ENCODE measurements around the gene GRAMD2B. TPM values are rescaled to one million over a fixed set of nuclear protein-coding genes. Genes with fewer than 3 reads are reported as not detected.

GRAMD2B gene
- total RNA-seq, 3 donors from 2014 or later = 38.1 to 206 (median 103) TPM

- DNase-seq (ENCODE audit: low spot score in 2 of 2) = no peak
- Histone ChIP-seq H3K36me3 (no peaks in the 10 kb centered on the region), H3K27ac (peak overlapping the region; percentile 84 to 85), H3K27me3 (no peaks in the 10 kb centered on the region), H3K9me3 (no peaks in the 10 kb centered on the region), H3K4me1 (peaks cover 0 to 14% of the 10 kb centered on the region in 2 donors), H3K4me3 (no peak overlapping the region)
- intact Hi-C loops (cut with DNase I; ENCODE audit: low total_unique reads) = no loop called here
- no peak for TF ChIP-seq POLR2AphosphoS5 (IDR thresholded peaks at IDR 0.05)
- no peak for TF ChIP-seq POLR2A (IDR thresholded peaks at IDR 0.05)
These were observed 10.5 kb downstream of the GRAMD2B start for GRCh38 chr5:126433701-126434100.

- Histone ChIP-seq H3K27ac (peak overlapping the region; percentile 85), H3K36me3 (no peaks in the 10 kb centered on the region), H3K4me3 (peak overlapping the region in 1 of 3 donors; percentile 33), H3K27me3 (no peaks in the 10 kb centered on the region), H3K4me1 (peaks cover 0 to 14% of the 10 kb centered on the region in 2 donors), H3K9me3 (no peaks in the 10 kb centered on the region)
- DNase-seq (ENCODE audit: low spot score in 2 of 2) = no peak
- TF ChIP-seq POLR2AphosphoS5 (IDR thresholded peaks at IDR 0.05) (no peak), CTCF (IDR thresholded peaks at IDR 0.05) (no peak), POLR2A (IDR thresholded peaks at IDR 0.05) (no peak)
- intact Hi-C loops (cut with DNase I; ENCODE audit: low total_unique reads) = no loop called here
These were observed 12.1 kb downstream of the GRAMD2B start for GRCh38 chr5:126435261-126435660.

GRCh38 chr5:126435714-126436113 is 12.5 kb downstream of the GRAMD2B start:
- intact Hi-C loops (cut with DNase I; ENCODE audit: low total_unique reads) = no loop called here
- H3K4me1 ChIP-seq = peaks cover 0 to 14% of the 10 kb centered on the region in 2 donors

GRCh38 chr5:126437721-126438120 is 14.5 kb downstream of the GRAMD2B start:
- no peak for TF ChIP-seq CTCF (IDR thresholded peaks at IDR 0.05)
- TF ChIP-seq POLR2A (IDR thresholded peaks at IDR 0.05) = no peak
- TF ChIP-seq POLR2AphosphoS5 (IDR thresholded peaks at IDR 0.05) = no peak
- Histone ChIP-seq H3K27me3 (no peaks in the 10 kb centered on the region), H3K27ac (peak overlapping the region in 1 of 2 donors; percentile 29), H3K36me3 (no peaks in the 10 kb centered on the region), H3K4me1 (peaks cover 0 to 14% of the 10 kb centered on the region in 2 donors), H3K9me3 (no peaks in the 10 kb centered on the region), H3K4me3 (no peak overlapping the region)
- no peak for DNase-seq (ENCODE audit: low spot score in 2 of 2)
- intact Hi-C loops (cut with DNase I; ENCODE audit: low total_unique reads) = no loop called here

More at GRCh38 chr5:126435714-126436113, 12.5 kb downstream of the GRAMD2B start:
- H3K9me3 ChIP-seq = no peaks in the 10 kb centered on the region
- no peaks in the 10 kb centered on the region for H3K36me3 ChIP-seq
- DNase-seq (ENCODE audit: low spot score in 2 of 2) = no peak
- peak overlapping the region in 1 of 3 donors; percentile 33 for H3K4me3 ChIP-seq
- H3K27me3 ChIP-seq = no peaks in the 10 kb centered on the region
- H3K27ac ChIP-seq = peak overlapping the region; percentile 85
- TF ChIP-seq CTCF (IDR thresholded peaks at IDR 0.05) (no peak), POLR2AphosphoS5 (IDR thresholded peaks at IDR 0.05) (no peak), POLR2A (IDR thresholded peaks at IDR 0.05) (no peak)

GRCh38 chr5:126438267-126438666 is 15.1 kb downstream of the GRAMD2B start:
- intact Hi-C loops (cut with DNase I; ENCODE audit: low total_unique reads) = no loop called here

More at GRCh38 chr5:126438267-126438666, 15.1 kb downstream of the GRAMD2B start:
- H3K27ac ChIP-seq = peak overlapping the region in 1 of 2 donors; percentile 40
- H3K4me1 ChIP-seq = peaks cover 4 to 14% of the 10 kb centered on the region in 2 donors
- H3K9me3 ChIP-seq = no peaks in the 10 kb centered on the region
- no peaks in the 10 kb centered on the region for H3K36me3 ChIP-seq
- no peak for DNase-seq (ENCODE audit: low spot score in 2 of 2)
- H3K4me3 ChIP-seq = no peak overlapping the region
- no peak for TF ChIP-seq CTCF (IDR thresholded peaks at IDR 0.05)
- TF ChIP-seq POLR2AphosphoS5 (IDR thresholded peaks at IDR 0.05) = no peak
- H3K27me3 ChIP-seq = no peaks in the 10 kb centered on the region

All from breast epithelium (tissue), 4 donors.